ENCODE measurements around the gene CACNA2D4.

The CACNA2D4 gene

DNA sequence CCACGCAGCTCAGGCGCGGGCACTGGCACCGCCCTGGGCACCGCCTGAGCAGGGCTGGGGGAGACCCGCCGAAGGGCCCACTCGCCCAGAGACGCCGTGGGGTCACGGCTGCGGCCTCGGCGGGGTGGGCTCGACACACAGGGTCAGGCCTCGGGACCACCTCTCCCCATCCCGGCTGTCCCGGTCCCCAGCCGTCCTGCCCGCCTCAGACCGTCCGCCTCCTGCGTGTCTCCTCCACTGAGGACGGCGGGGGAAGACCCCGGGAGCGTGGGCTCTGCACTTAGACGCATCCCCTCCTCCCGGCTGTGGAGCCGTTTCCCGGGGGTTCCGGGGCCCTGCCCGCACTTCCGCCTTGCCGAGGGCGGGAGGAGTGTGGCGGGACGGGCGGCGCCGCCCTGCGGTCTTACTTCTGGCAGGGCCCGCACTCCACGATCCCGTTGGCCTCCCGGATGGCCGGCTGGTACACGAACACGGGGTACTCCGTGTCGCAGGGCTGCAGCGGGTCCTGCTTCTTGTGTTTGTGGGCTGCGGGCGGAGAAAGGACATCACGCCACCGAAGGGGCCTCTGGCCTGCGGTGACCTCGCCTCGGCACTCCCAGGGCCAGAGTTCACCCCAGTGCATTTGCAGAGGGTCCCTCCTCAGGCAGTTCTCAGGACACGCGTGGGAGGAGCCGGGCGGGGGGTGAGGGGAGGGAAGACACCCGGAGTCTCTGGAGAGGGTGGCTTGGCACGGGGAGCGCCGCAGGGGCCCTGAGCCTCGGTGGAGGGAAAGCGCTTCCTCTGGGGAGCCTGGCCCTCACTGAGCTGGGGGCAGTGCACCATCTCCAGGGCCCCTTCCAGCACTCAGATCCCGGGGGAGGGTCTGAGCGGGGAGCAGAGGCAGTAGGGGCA is 121.2 kb downstream of the CACNA2D4 start:
- H3K4me3 ChIP-seq (ENCODE audit: low read depth, low read length): peak overlapping the region; percentile 40
- TF ChIP-seq, protein P1, sequence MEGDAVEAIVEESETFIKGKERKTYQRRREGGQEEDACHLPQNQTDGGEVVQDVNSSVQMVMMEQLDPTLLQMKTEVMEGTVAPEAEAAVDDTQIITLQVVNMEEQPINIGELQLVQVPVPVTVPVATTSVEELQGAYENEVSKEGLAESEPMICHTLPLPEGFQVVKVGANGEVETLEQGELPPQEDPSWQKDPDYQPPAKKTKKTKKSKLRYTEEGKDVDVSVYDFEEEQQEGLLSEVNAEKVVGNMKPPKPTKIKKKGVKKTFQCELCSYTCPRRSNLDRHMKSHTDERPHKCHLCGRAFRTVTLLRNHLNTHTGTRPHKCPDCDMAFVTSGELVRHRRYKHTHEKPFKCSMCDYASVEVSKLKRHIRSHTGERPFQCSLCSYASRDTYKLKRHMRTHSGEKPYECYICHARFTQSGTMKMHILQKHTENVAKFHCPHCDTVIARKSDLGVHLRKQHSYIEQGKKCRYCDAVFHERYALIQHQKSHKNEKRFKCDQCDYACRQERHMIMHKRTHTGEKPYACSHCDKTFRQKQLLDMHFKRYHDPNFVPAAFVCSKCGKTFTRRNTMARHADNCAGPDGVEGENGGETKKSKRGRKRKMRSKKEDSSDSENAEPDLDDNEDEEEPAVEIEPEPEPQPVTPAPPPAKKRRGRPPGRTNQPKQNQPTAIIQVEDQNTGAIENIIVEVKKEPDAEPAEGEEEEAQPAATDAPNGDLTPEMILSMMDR (IDR thresholded peaks at IDR 0.05; ENCODE audit: low read depth, low read length): no peak
- DNase-seq (ENCODE audit: low read depth, low spot score): no peak
- in situ Hi-C loops (cut with HindIII; ENCODE audit: low sequenced_read_pairs): no loop called here

DNA sequence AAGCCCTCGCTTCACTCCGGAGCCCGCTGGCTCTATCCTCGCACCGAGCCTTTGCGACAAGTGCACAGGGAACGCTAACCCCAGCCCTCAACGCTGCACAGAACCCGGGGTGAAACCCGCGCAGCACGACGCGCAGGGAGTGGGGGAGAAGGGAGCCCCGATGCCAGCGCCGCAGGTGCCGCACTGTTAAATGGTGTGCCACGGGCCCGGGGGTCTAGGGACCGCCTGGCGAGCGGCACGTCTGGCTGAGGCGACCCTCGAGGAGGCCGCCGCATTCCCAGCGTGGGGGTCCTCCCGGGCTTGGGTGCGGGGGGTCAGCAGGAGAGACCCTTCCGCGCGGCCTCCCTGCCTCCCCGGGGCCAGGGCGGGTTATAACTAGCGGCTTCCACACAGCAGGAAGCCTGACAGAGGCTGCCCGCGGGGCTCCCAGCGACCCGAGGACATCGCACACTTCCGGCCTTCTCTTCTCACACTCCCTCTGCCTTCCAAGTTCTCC is 121.9 kb downstream of the CACNA2D4 start:
- in situ Hi-C loops (cut with HindIII; ENCODE audit: low sequenced_read_pairs): no loop called here
- peak overlapping the region; percentile 40 for H3K4me3 ChIP-seq (ENCODE audit: low read depth, low read length)
- no peak for DNase-seq (ENCODE audit: low read depth, low spot score)
- TF ChIP-seq, protein P1 (IDR thresholded peaks at IDR 0.05; ENCODE audit: low read depth, low read length): no peak

DNA sequence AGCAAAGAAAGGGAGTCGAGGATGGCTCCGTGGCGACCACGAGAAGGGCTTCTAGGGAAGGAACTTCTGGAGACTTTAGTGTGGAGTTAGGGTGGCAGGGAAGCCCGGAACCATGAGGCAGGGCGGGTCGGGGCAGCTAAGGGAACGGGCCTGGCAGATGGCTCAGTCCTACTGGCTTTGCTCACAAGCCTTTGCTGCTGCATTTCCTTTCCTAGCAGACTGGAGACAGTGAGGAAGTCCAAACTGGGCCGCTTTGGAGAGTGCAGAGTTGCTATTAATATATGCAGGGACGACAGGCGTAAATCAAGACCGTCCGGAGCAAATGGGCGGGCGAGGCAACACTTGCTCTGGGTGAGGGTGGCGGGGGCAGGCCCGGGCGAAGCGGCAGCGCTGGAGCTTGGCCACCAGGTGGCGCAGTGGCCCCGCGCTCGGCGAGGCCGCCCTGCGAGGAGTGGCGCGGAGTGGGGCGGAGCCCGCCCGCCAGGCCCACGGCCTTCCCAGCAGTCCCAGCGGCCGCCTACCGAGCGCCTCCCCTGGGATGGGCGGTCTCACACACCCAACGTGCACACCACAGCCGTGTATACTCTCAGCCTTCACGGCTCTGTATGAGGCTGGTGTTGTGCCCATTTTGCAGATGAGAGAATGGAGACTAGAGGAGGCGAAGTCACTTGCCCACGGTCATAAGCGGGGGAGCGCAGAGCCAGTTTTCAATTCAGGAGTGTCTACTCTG is 122.5 kb downstream of the CACNA2D4 start:
- TF ChIP-seq, protein P1 (IDR thresholded peaks at IDR 0.05; ENCODE audit: low read depth, low read length): peak; percentile 76
- DNase-seq (ENCODE audit: low read depth, low spot score): peak; percentile 81
- peak overlapping the region; percentile 40 for H3K4me3 ChIP-seq (ENCODE audit: low read depth, low read length)
- in situ Hi-C loops (cut with HindIII; ENCODE audit: low sequenced_read_pairs): no loop called here

DNA sequence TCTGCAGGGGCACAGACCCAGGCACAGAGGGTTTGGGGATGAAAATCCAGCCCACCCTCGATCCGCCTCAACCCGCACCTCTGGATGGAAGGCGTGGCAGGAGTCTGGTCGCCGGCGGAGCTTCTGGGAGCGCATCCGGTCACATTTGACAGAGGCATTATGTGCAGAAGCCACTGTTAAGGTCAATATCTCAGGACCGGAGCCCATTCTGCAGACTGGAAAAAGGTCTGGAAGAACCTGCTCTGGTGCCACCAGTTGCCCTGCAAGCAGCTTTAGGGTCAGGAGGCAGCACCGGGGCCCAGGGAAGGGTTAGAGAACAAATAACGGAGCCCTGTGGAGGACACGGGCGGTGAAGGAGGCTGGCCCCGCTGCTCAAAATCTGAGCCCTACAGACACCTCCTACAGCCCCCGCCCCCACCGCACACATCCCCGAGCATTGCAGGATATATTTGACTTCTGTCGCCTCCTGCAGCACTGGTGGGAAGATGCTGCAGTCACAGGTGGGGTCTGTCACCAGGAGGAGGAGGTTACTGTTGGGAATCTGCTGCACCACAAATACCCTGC is 123.1 kb downstream of the CACNA2D4 start:
- TF ChIP-seq, protein P1 (IDR thresholded peaks at IDR 0.05; ENCODE audit: low read depth, low read length): no peak
- DNase-seq (ENCODE audit: low read depth, low spot score): no peak
- H3K4me3 ChIP-seq (ENCODE audit: low read depth, low read length): no peak overlapping the region
- in situ Hi-C loops (cut with HindIII; ENCODE audit: low sequenced_read_pairs): no loop called here

DNA sequence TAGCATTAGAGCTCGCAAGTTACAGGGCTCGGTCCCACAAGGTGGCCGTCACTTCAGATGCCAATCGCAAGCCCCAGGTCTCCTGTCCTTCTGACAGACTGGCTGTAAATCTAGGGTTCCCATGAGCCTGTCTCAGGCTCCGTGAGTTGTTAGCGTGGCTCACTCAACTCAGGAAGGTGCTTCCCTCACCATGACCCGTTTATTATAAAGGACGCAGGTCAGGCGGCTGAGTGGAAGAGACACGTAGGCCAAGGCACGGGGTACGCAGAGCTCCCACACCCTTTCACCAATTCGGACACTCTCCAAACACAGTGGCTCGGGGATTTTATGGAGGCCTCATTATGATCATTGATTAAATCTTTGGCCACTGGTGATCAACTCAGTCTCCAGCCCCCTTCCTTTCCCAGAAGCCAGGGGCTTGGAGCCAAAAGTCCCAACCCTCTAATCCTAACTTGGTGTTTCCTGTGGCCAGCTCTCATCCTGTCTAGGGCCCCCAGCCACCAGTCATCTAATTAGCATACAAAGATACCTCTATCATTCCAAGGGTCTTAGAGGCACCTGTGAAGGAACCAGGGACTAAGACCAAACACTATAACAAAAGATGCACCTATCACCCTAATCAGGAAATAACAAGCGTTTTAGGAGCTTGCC is 123.9 kb downstream of the CACNA2D4 start:
- in situ Hi-C loops (cut with HindIII; ENCODE audit: low sequenced_read_pairs): no loop called here
- TF ChIP-seq, protein P1 (IDR thresholded peaks at IDR 0.05; ENCODE audit: low read depth, low read length): no peak
- DNase-seq (ENCODE audit: low read depth, low spot score): no peak
- no peak overlapping the region for H3K4me3 ChIP-seq (ENCODE audit: low read depth, low read length)

Measured in astrocyte of the spinal cord (primary cell).